PC-9 (cell line): ENCODE measurements around the gene SLK.

Source experiments
- EZH2 ChIP-seq: fragments of 200-600 bp; sonication (generic); IDR thresholded peaks from 2 replicates; pipeline ENCODE4 v1.8.0; 2017; ENCODE audit warnings: antibody characterized with exemption, low read depth
- TF ChIP-seq, protein P1 (sequence below): fragments of 200-600 bp; sonication (generic); conservative IDR thresholded peaks from 2 replicates; pipeline ENCODE4 v1.6.1; 2017; ENCODE audit warnings: mixed run types, antibody characterized with exemption, mild to moderate bottlenecking, moderate library complexity

DNA sequence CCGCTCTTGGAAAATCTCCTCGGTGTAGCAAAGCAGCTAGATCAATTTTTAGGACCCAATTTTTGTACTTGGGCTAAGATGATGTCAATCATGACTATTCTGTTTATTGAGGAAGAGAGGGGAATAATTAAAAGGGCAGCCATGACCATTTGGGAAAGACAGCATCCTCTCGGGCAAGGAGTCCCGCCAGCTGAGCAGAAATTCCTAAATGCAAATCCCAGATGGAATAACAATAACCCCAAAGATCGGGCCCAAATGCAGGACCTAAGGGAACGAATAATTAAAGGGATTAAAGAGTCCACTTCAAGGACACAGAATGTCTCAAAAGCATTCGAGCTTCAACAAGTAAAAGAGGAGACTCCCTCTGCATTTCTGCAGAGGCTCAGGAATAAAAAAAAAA is 100.0 kb downstream of the SLK start:
- TF ChIP-seq, protein P1, sequence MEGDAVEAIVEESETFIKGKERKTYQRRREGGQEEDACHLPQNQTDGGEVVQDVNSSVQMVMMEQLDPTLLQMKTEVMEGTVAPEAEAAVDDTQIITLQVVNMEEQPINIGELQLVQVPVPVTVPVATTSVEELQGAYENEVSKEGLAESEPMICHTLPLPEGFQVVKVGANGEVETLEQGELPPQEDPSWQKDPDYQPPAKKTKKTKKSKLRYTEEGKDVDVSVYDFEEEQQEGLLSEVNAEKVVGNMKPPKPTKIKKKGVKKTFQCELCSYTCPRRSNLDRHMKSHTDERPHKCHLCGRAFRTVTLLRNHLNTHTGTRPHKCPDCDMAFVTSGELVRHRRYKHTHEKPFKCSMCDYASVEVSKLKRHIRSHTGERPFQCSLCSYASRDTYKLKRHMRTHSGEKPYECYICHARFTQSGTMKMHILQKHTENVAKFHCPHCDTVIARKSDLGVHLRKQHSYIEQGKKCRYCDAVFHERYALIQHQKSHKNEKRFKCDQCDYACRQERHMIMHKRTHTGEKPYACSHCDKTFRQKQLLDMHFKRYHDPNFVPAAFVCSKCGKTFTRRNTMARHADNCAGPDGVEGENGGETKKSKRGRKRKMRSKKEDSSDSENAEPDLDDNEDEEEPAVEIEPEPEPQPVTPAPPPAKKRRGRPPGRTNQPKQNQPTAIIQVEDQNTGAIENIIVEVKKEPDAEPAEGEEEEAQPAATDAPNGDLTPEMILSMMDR: no peak
- TF ChIP-seq EZH2: no peak
